ENCODE data around the gene GPATCH8. TPM values are rescaled to one million over a fixed set of nuclear protein-coding genes. Genes with fewer than 3 reads are reported as not detected.

Gene GPATCH8
- total and polyA plus RNA-seq, 10 donors = 4.8 to 66.3 (median 57.9) TPM

- peaks cover 7 to 15% (median 9%) of the 10 kb centered on the region in 6 donors for H3K4me1 ChIP-seq
- no peak overlapping the region for H3K4me3 ChIP-seq
- TF ChIP-seq, protein P1, sequence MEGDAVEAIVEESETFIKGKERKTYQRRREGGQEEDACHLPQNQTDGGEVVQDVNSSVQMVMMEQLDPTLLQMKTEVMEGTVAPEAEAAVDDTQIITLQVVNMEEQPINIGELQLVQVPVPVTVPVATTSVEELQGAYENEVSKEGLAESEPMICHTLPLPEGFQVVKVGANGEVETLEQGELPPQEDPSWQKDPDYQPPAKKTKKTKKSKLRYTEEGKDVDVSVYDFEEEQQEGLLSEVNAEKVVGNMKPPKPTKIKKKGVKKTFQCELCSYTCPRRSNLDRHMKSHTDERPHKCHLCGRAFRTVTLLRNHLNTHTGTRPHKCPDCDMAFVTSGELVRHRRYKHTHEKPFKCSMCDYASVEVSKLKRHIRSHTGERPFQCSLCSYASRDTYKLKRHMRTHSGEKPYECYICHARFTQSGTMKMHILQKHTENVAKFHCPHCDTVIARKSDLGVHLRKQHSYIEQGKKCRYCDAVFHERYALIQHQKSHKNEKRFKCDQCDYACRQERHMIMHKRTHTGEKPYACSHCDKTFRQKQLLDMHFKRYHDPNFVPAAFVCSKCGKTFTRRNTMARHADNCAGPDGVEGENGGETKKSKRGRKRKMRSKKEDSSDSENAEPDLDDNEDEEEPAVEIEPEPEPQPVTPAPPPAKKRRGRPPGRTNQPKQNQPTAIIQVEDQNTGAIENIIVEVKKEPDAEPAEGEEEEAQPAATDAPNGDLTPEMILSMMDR (IDR thresholded peaks at IDR 0.05 in 8 of 11, conservative IDR thresholded peaks at IDR 0.05 in 3 of 11) = no peak
- TF ChIP-seq POLR2A (IDR thresholded peaks at IDR 0.05) = no peak
- no peak for TF ChIP-seq POLR2AphosphoS5 (IDR thresholded peaks at IDR 0.05)
- peaks cover 0 to 1% (median 0%) of the 10 kb centered on the region in 6 donors for H3K36me3 ChIP-seq
- H3K27me3 ChIP-seq (replicated peaks in 1 of 7) = peaks cover 0 to 25% (median 8%) of the 10 kb centered on the region in 7 donors
- no peaks in the 10 kb centered on the region for H3K9me3 ChIP-seq
- no peak for DNase-seq
- intact Hi-C loops (cut with DNase I; ENCODE audit: low total_unique reads) = no loop called here
- WGBS, 5 donors = 69 to 80% (median 77%) methylated on average over 7 to 10 of the region's 10 CpGs
- H3K27ac ChIP-seq = no peak overlapping the region
Measured at GRCh38 chr17:44390250-44390870, 112.8 kb downstream of the GPATCH8 start.

- Histone ChIP-seq H3K27ac (no peak overlapping the region), H3K36me3 (no peaks in the 10 kb centered on the region), H3K4me3 (no peak overlapping the region), H3K4me1 (peaks cover 11 to 21% (median 14%) of the 10 kb centered on the region in 6 donors), H3K27me3 (replicated peaks in 1 of 7) (peaks cover 0 to 31% (median 14%) of the 10 kb centered on the region in 7 donors), H3K9me3 (no peaks in the 10 kb centered on the region)
- TF ChIP-seq POLR2AphosphoS5 (IDR thresholded peaks at IDR 0.05) (no peak), POLR2A (IDR thresholded peaks at IDR 0.05) (no peak)
- TF ChIP-seq, protein P1 (IDR thresholded peaks at IDR 0.05 in 8 of 11, conservative IDR thresholded peaks at IDR 0.05 in 3 of 11) = no peak
- WGBS, 5 donors = 30 to 54% (median 39%) methylated on average over 6 of the region's 6 CpGs
- DNase-seq = no peak
- intact Hi-C loops (cut with DNase I; ENCODE audit: low total_unique reads) = no loop called here
Measured at GRCh38 chr17:44389723-44390202, 113.4 kb downstream of the GPATCH8 start.

DNA sequence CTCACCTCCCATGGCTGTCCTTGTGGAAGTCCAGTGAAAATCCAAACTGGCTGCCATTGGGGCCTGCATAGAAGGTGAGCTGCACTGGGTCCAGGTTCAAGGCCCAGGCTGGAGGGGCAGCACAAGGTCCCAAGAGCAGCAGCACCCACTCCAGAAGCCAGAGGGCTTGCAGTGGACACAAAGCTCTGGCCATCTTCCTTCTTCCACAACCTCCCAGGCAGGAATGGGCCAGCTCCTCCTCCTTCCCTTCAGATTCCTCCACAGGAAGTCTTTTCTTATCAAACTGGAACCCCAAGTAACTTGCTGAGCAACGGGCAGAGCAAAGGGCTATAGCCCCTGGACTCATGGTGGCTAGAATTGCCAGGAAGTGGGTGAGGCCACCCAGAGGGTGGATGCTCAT is 113.9 kb downstream of the GPATCH8 start, which contains the start of gene ITGA2B:
TSS of gene ITGA2B (minus strand) at position 369 of the 400 bp plus-strand sequence. CDS start at position 193, 176 bp downstream.
- TF ChIP-seq POLR2AphosphoS5 (IDR thresholded peaks at IDR 0.05) = no peak
- TF ChIP-seq, protein P1 (IDR thresholded peaks at IDR 0.05 in 8 of 11, conservative IDR thresholded peaks at IDR 0.05 in 3 of 11) = no peak
- TF ChIP-seq POLR2A (IDR thresholded peaks at IDR 0.05) = no peak

GRCh38 chr17:44387804-44388203 is 115.4 kb downstream of the GPATCH8 start:
- DNase-seq = no peak
- H3K27me3 ChIP-seq (replicated peaks in 1 of 7) = peaks cover 0 to 51% (median 17%) of the 10 kb centered on the region in 7 donors
- peaks cover 15 to 27% (median 18%) of the 10 kb centered on the region in 6 donors for H3K4me1 ChIP-seq
- WGBS, 5 donors = 61 to 89% (median 77%) methylated on average over 2 of the region's 2 CpGs
- no peaks in the 10 kb centered on the region for H3K9me3 ChIP-seq
- H3K27ac ChIP-seq = no peak overlapping the region
- no peaks in the 10 kb centered on the region for H3K36me3 ChIP-seq
- no peak overlapping the region for H3K4me3 ChIP-seq
- TF ChIP-seq, protein P1 (IDR thresholded peaks at IDR 0.05 in 8 of 11, conservative IDR thresholded peaks at IDR 0.05 in 3 of 11) = no peak
- TF ChIP-seq POLR2AphosphoS5 (IDR thresholded peaks at IDR 0.05) (no peak), POLR2A (IDR thresholded peaks at IDR 0.05) (no peak)
- intact Hi-C loops (cut with DNase I; ENCODE audit: low total_unique reads) = no loop called here

More for the DNA sequence above, 113.9 kb downstream of the GPATCH8 start, which contains the start of gene ITGA2B:
- peaks cover 15 to 26% (median 18%) of the 10 kb centered on the region in 6 donors for H3K4me1 ChIP-seq
- 0 to 26% (median 8%) methylated on average over 1 of the region's 1 CpG for WGBS, 5 donors
- H3K36me3 ChIP-seq = no peaks in the 10 kb centered on the region
- peaks cover 0 to 36% (median 17%) of the 10 kb centered on the region in 7 donors for H3K27me3 ChIP-seq (replicated peaks in 1 of 7)
- H3K9me3 ChIP-seq = no peaks in the 10 kb centered on the region
- H3K27ac ChIP-seq = no peak within 1 kb of the TSS
- no peak within 1 kb of the TSS for H3K4me3 ChIP-seq
- intact Hi-C loops (cut with DNase I; ENCODE audit: low total_unique reads) = no loop called here
- no peak for DNase-seq
